ENCODE results near the gene CDCA7L. TPM values are rescaled to one million over a fixed set of nuclear protein-coding genes. Genes with fewer than 3 reads are reported as not detected.

The CDCA7L gene
- total RNA-seq, 2 donors from 2014 or later: 39.5 to 41.1 TPM

- Histone ChIP-seq H3K27me3 (ENCODE audit: control insufficient read depth, insufficient read depth, low read length, poor library complexity, severe bottlenecking) (no peaks in the 10 kb centered on the region), H3K27ac (ENCODE audit: low read depth, low read length) (no peak overlapping the region), H3K9me3 (ENCODE audit: control insufficient read depth, low read length) (no peaks in the 10 kb centered on the region), H3K4me1 (ENCODE audit: control insufficient read depth, insufficient read depth, low read length) (no peaks in the 10 kb centered on the region), H3K4me3 (ENCODE audit: low read length) (no peak overlapping the region), H3K9ac (ENCODE audit: extremely low read depth, low read length, poor library complexity, severe bottlenecking) (no peak overlapping the region), H3K36me3 (ENCODE audit: control insufficient read depth, insufficient read depth, low read length) (no peaks in the 10 kb centered on the region)
- H3K4me3 Mint-ChIP-seq: no peak overlapping the region
- no peak for DNase-seq
- H3K9me3 Mint-ChIP-seq: no peaks in the 10 kb centered on the region
- H3K4me1 Mint-ChIP-seq: no peaks in the 10 kb centered on the region
- TF ChIP-seq, protein P1, sequence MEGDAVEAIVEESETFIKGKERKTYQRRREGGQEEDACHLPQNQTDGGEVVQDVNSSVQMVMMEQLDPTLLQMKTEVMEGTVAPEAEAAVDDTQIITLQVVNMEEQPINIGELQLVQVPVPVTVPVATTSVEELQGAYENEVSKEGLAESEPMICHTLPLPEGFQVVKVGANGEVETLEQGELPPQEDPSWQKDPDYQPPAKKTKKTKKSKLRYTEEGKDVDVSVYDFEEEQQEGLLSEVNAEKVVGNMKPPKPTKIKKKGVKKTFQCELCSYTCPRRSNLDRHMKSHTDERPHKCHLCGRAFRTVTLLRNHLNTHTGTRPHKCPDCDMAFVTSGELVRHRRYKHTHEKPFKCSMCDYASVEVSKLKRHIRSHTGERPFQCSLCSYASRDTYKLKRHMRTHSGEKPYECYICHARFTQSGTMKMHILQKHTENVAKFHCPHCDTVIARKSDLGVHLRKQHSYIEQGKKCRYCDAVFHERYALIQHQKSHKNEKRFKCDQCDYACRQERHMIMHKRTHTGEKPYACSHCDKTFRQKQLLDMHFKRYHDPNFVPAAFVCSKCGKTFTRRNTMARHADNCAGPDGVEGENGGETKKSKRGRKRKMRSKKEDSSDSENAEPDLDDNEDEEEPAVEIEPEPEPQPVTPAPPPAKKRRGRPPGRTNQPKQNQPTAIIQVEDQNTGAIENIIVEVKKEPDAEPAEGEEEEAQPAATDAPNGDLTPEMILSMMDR (conservative IDR thresholded peaks at IDR 0.05): no peak
- H3K36me3 Mint-ChIP-seq (ENCODE audit: low read depth): peaks cover 22% of the 10 kb centered on the region
- 92 to 93% methylated on average over 3 to 14 of the region's 14 CpGs for WGBS, 2 experiments (ENCODE audit: insufficient coverage in 1 of 2, insufficient read length in 1 of 2)
- H3K27ac Mint-ChIP-seq: no peak overlapping the region
- H3K27me3 Mint-ChIP-seq (ENCODE audit: insufficient read depth): no peaks in the 10 kb centered on the region
Observed at GRCh38 chr7:21903020-21903786, 42.5 kb downstream of the CDCA7L start.

DNA sequence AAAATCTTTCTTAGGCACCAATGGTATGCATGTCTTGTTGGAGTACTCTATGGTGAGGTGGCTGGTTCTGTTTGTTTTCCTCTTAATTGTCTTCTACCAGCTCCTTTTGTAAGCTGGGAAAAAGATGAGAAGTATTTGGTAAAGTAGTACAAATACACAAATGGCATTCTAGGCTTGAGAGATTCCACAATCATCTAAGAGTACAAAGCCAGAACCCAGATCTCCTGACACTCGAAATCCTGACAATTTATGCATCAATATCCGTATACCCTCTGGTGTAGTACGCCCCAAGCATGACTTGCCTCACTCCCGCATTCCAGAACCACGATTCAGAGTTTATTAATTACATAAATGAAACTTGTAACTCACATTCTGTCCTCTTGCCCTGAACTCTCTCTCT lies 43.5 kb downstream of the CDCA7L start:
- H3K27ac ChIP-seq (ENCODE audit: low read depth, low read length): no peak overlapping the region
- no peak overlapping the region for H3K4me3 ChIP-seq (ENCODE audit: low read length)
- DNase-seq: no peak
- no peak overlapping the region for H3K27ac Mint-ChIP-seq
- TF ChIP-seq, protein P1 (conservative IDR thresholded peaks at IDR 0.05): no peak
- 93 to 94% methylated on average over 5 of the region's 5 CpGs for WGBS, 2 experiments (ENCODE audit: insufficient coverage in 1 of 2, insufficient read length in 1 of 2)
- H3K4me1 ChIP-seq (ENCODE audit: control insufficient read depth, insufficient read depth, low read length): no peaks in the 10 kb centered on the region
- no peak overlapping the region for H3K4me3 Mint-ChIP-seq
- no peaks in the 10 kb centered on the region for H3K27me3 Mint-ChIP-seq (ENCODE audit: insufficient read depth)
- no peaks in the 10 kb centered on the region for H3K9me3 Mint-ChIP-seq
- no peaks in the 10 kb centered on the region for H3K36me3 ChIP-seq (ENCODE audit: control insufficient read depth, insufficient read depth, low read length)
- no peaks in the 10 kb centered on the region for H3K4me1 Mint-ChIP-seq
- no peak overlapping the region for H3K9ac ChIP-seq (ENCODE audit: extremely low read depth, low read length, poor library complexity, severe bottlenecking)
- H3K27me3 ChIP-seq (ENCODE audit: control insufficient read depth, insufficient read depth, low read length, poor library complexity, severe bottlenecking): no peaks in the 10 kb centered on the region
- H3K9me3 ChIP-seq (ENCODE audit: control insufficient read depth, low read length): no peaks in the 10 kb centered on the region
- H3K36me3 Mint-ChIP-seq (ENCODE audit: low read depth): peaks cover 24% of the 10 kb centered on the region

GRCh38 chr7:21898265-21898930 lies 47.3 kb downstream of the CDCA7L start:
- H3K36me3 Mint-ChIP-seq (ENCODE audit: low read depth): peaks cover 10% of the 10 kb centered on the region

More at GRCh38 chr7:21898265-21898930, 47.3 kb downstream of the CDCA7L start:
- H3K4me3 Mint-ChIP-seq: no peak overlapping the region
- no peak for DNase-seq
- H3K27ac ChIP-seq (ENCODE audit: low read depth, low read length): no peak overlapping the region
- H3K27me3 Mint-ChIP-seq (ENCODE audit: insufficient read depth): peaks cover 2% of the 10 kb centered on the region
- no peak overlapping the region for H3K9ac ChIP-seq (ENCODE audit: extremely low read depth, low read length, poor library complexity, severe bottlenecking)
- H3K4me1 ChIP-seq (ENCODE audit: control insufficient read depth, insufficient read depth, low read length): no peaks in the 10 kb centered on the region
- TF ChIP-seq, protein P1 (conservative IDR thresholded peaks at IDR 0.05): no peak
- H3K4me3 ChIP-seq (ENCODE audit: low read length): no peak overlapping the region
- H3K36me3 ChIP-seq (ENCODE audit: control insufficient read depth, insufficient read depth, low read length): no peaks in the 10 kb centered on the region
- no peak overlapping the region for H3K27ac Mint-ChIP-seq
- no peaks in the 10 kb centered on the region for H3K27me3 ChIP-seq (ENCODE audit: control insufficient read depth, insufficient read depth, low read length, poor library complexity, severe bottlenecking)
- H3K4me1 Mint-ChIP-seq: no peaks in the 10 kb centered on the region
- 79 to 86% methylated on average over 16 to 17 of the region's 17 CpGs for WGBS, 2 experiments (ENCODE audit: insufficient coverage in 1 of 2, insufficient read length in 1 of 2)
- no peaks in the 10 kb centered on the region for H3K9me3 Mint-ChIP-seq
- H3K9me3 ChIP-seq (ENCODE audit: control insufficient read depth, low read length): no peaks in the 10 kb centered on the region
